GM12892 (cell line): ENCODE results near the gene EIF4ENIF1.
"Not testable (repeated sequence)": the region's sequence is repeated elsewhere in the genome, so short reads cannot be mapped to it uniquely, and the experiment has no call there.

Source experiments
- DNase-seq: peaks from one replicate; pipeline ENCODE4 v3.0.0; 2011; ENCODE audit not compliant: insufficient read length
- FAIRE-seq: peaks from 2 replicates; lab custom pipeline; 2011; peaks lifted over from hg19 to GRCh38; lab: Jason Lieb, UNC
- POLR2A ChIP-seq: IDR thresholded peaks from 2 replicates; pipeline ENCODE4 v1.6.1; 2011; ENCODE audit warnings: low read depth, low read length, control low read depth
- POLR2AphosphoS5 ChIP-seq: IDR thresholded peaks from 2 replicates; pipeline ENCODE4 v1.6.1; 2011; ENCODE audit warnings: low read depth, low read length, control low read depth
- TAF1 ChIP-seq: IDR thresholded peaks from 2 replicates; pipeline ENCODE4 v1.6.1; 2011; ENCODE audit warnings: low read depth, mild to moderate bottlenecking, control low read depth, low read length, borderline replicate concordance

The EIF4ENIF1 gene

GRCh38 chr22:31503211-31503964 is 13.7 kb upstream of the EIF4ENIF1 start:
- FAIRE-seq (no peak), DNase-seq (no peak)
- no peak for TF ChIP-seq POLR2AphosphoS5
- no peak for TF ChIP-seq TAF1
- no peak for TF ChIP-seq POLR2A

GRCh38 chr22:31501738-31502137 is 12.1 kb upstream of the EIF4ENIF1 start:
- FAIRE-seq (peak; percentile 5), DNase-seq (no peak)
- no peak for TF ChIP-seq POLR2AphosphoS5
- TF ChIP-seq TAF1: no peak
- no peak for TF ChIP-seq POLR2A

GRCh38 chr22:31497148-31497938 is 7.7 kb upstream of the EIF4ENIF1 start:
- TF ChIP-seq POLR2A: no peak
- FAIRE-seq: peak; percentile 66
- no peak for DNase-seq

GRCh38 chr22:31496735-31497146 is 7.1 kb upstream of the EIF4ENIF1 start:
- FAIRE-seq (no peak), DNase-seq (no peak)
- no peak for TF ChIP-seq TAF1
- TF ChIP-seq POLR2AphosphoS5: no peak
- no peak for TF ChIP-seq POLR2A

- TF ChIP-seq TAF1: peak; percentile 37; the same call in 1 of the 2 replicates
- TF ChIP-seq POLR2AphosphoS5: peak; percentile 57
- peak; percentile 76 for TF ChIP-seq POLR2A
- peak; percentile 80 for DNase-seq
- peak; percentile 99 for FAIRE-seq
Measured at GRCh38 chr22:31496007-31496734, 6.5 kb upstream of the EIF4ENIF1 start, which contains the start of gene SFI1. Gene SFI1, plus strand, starts transcription at chr22:31496536. Its CDS starts 11,749 bp downstream, at chr22:31508285.

GRCh38 chr22:31495343-31495742 is 5.7 kb upstream of the EIF4ENIF1 start:
- no peak for DNase-seq
- TF ChIP-seq POLR2AphosphoS5: no peak
- no peak for TF ChIP-seq TAF1
- no peak for TF ChIP-seq POLR2A
- no peak for FAIRE-seq

- FAIRE-seq, DNase-seq: not testable (repeated sequence)
Measured at GRCh38 chr22:31493355-31493754, 3.7 kb upstream of the EIF4ENIF1 start.

- TF ChIP-seq TAF1 (no peak), POLR2A (no peak), POLR2AphosphoS5 (no peak)
- FAIRE-seq (no peak), DNase-seq (no peak)
Measured at GRCh38 chr22:31492151-31492550, 2.5 kb upstream of the EIF4ENIF1 start.

GRCh38 chr22:31491218-31491962 is 1.7 kb upstream of the EIF4ENIF1 start:
- DNase-seq: no peak
- no peak for FAIRE-seq
- TF ChIP-seq POLR2A (no peak), POLR2AphosphoS5 (no peak), TAF1 (no peak)

- TF ChIP-seq TAF1 (peak; percentile 70; the same call in 1 of the 2 replicates), POLR2A (peak; percentile 96), POLR2AphosphoS5 (peak; percentile 96)
- DNase-seq: peak; percentile 65
- FAIRE-seq: peak; percentile 99
Measured at GRCh38 chr22:31490496-31490925, 869 bp upstream of the EIF4ENIF1 start.

- peak; percentile 29 for DNase-seq
- peak; percentile 64 for FAIRE-seq
- TF ChIP-seq TAF1 (no peak), POLR2A (no peak), POLR2AphosphoS5 (no peak)
Measured at GRCh38 chr22:31488988-31489617, 539 bp downstream of the EIF4ENIF1 start.
